IMR-90 (cell line): Measurements from ENCODE around the gene OXNAD1. TPM values are rescaled to one million over a fixed set of nuclear protein-coding genes. Genes with fewer than 3 reads are reported as not detected.
A peak's percentile ranks its signal among the peaks of the same experiment; 100 is the strongest.

Source experiments
- ATAC-seq: fragments of 200-7000 bp; cut with Tn5 transposase; 2 replicates; pipeline ENCODE4 v1.9.1; 2020; ENCODE audit warnings: low read depth, mild to moderate bottlenecking, moderate library complexity
- BruUV-seq: library from RNA; stranded (reverse); fragments of 400-500 nt; replicated peaks from 2 replicates; lab custom pipeline; 2021; lab: Mats Ljungman, UMichigan
- CTCF ChIA-PET: fragments of 300-600 bp; formaldehyde crosslinking; extraction: SDS; loops from one replicate; lab custom pipeline; 2021; ENCODE audit warnings: antibody characterized with exemption; lab: Yijun Ruan, JAX
- POLR2A ChIA-PET: fragments of 300-600 bp; sonication (Branson Sonifier 250); formaldehyde crosslinking; loops from one replicate; lab custom pipeline; 2022; ENCODE audit warnings: antibody characterized with exemption; ENCODE audit not compliant: unreplicated experiment; lab: Charles Lee
- DNase-seq: peaks from one replicate; pipeline ENCODE4 v3.0.0; 2013
- H2AFZ ChIP-seq: replicated peaks from 2 replicates; pipeline ENCODE3; 2013; ENCODE audit warnings: low read length, mild to moderate bottlenecking; ENCODE audit not compliant: poor library complexity
- H2AK5ac ChIP-seq: 2 replicates; pipeline ENCODE4 v1.6.1; 2013; ENCODE audit warnings: low read depth, low read length, inconsistent platforms
- H2AK9ac ChIP-seq: replicated peaks from 2 replicates; pipeline ENCODE3; 2013; ENCODE audit warnings: mild to moderate bottlenecking, low read depth, low read length, moderate library complexity; ENCODE audit not compliant: poor library complexity
- H2BK120ac ChIP-seq: 2 replicates; pipeline ENCODE4 v1.6.1; 2013; ENCODE audit warnings: low read depth, low read length, inconsistent platforms
- H2BK15ac ChIP-seq: 3 replicates; pipeline ENCODE4 v1.6.1; 2013; ENCODE audit warnings: low read depth, low read length, inconsistent platforms
- H2BK20ac ChIP-seq: 2 replicates; pipeline ENCODE4 v1.6.1; 2013; ENCODE audit warnings: low read depth, mild to moderate bottlenecking, inconsistent platforms, low read length, moderate library complexity
- H2BK5ac ChIP-seq: 2 replicates; pipeline ENCODE4 v1.6.1; 2013; ENCODE audit warnings: mild to moderate bottlenecking, low read depth, low read length, inconsistent platforms; ENCODE audit not compliant: poor library complexity, severe bottlenecking
- H3K14ac ChIP-seq: replicated peaks from 2 replicates; pipeline ENCODE4 v1.6.1; 2013; ENCODE audit warnings: low read depth, low read length, inconsistent platforms
- H3K18ac ChIP-seq: 2 replicates; pipeline ENCODE4 v1.6.1; 2013; ENCODE audit warnings: low read depth, low read length, control low read depth
- H3K23ac ChIP-seq: 2 replicates; pipeline ENCODE4 v1.6.1; 2013; ENCODE audit warnings: low read depth, low read length, inconsistent platforms
- H3K27ac ChIP-seq: 2 replicates; pipeline ENCODE4 v1.5.1; 2013; ENCODE audit warnings: mild to moderate bottlenecking, control low read depth, low read length; ENCODE audit not compliant: insufficient read depth
- H3K27me3 ChIP-seq: 2 replicates; pipeline ENCODE4 v1.6.1; 2013; ENCODE audit warnings: low read length; ENCODE audit not compliant: control insufficient read depth, insufficient read depth
- H3K36me3 ChIP-seq: 2 replicates; pipeline ENCODE4 v1.6.1; 2013; ENCODE audit warnings: low read length, mixed read lengths; ENCODE audit not compliant: control insufficient read depth, insufficient read depth
- H3K4ac ChIP-seq: 2 replicates; pipeline ENCODE4 v1.6.1; 2013; ENCODE audit warnings: low read depth, low read length, inconsistent platforms
- H3K4me1 ChIP-seq: 2 replicates; pipeline ENCODE4 v1.6.1; 2013; ENCODE audit warnings: low read length, mixed read lengths; ENCODE audit not compliant: control insufficient read depth, insufficient read depth
- H3K4me2 ChIP-seq: 2 replicates; pipeline ENCODE4 v1.6.1; 2013; ENCODE audit warnings: low read depth, mild to moderate bottlenecking, control low read depth, low read length, moderate library complexity
- H3K4me3 ChIP-seq: 2 replicates; pipeline ENCODE4 v1.5.1; 2013; ENCODE audit warnings: low read depth, mild to moderate bottlenecking, control low read depth, low read length, moderate library complexity; ENCODE audit not compliant: insufficient read depth
- H3K56ac ChIP-seq: 2 replicates; pipeline ENCODE4 v1.6.1; 2013; ENCODE audit warnings: low read length, inconsistent platforms; ENCODE audit not compliant: insufficient read depth; ENCODE audit errors: extremely low read depth
- H3K79me1 ChIP-seq, 2 experiments: 2 replicates each; pipeline ENCODE4 v1.6.1; 2013; ENCODE audit warnings: low read length in 2 of 2, inconsistent platforms in 1 of 2, low read depth in 1 of 2
- H3K9ac ChIP-seq: 2 replicates; pipeline ENCODE4 v1.6.1; 2013; ENCODE audit warnings: low read depth, low read length, control low read depth
- H3K9me1 ChIP-seq: 2 replicates; pipeline ENCODE4 v1.6.1; 2013; ENCODE audit warnings: low read length, inconsistent platforms; ENCODE audit not compliant: insufficient read depth
- H3K9me3 ChIP-seq: 2 replicates; pipeline ENCODE4 v1.6.1; 2013; ENCODE audit warnings: low read length; ENCODE audit not compliant: control insufficient read depth, insufficient read depth
- H4K20me1 ChIP-seq: 2 replicates; pipeline ENCODE4 v1.6.1; 2013; ENCODE audit warnings: low read length, inconsistent platforms; ENCODE audit not compliant: insufficient read depth
- H4K5ac ChIP-seq: 2 replicates; pipeline ENCODE4 v1.6.1; 2013; ENCODE audit warnings: mild to moderate bottlenecking, low read depth, low read length, control low read depth
- H4K8ac ChIP-seq, 2 experiments: 2 replicates each; pipeline ENCODE4 v1.6.1; 2013; ENCODE audit warnings: low read depth in 2 of 2, low read length in 2 of 2, control low read depth in 1 of 2, inconsistent platforms in 1 of 2
- H4K91ac ChIP-seq: 2 replicates; pipeline ENCODE4 v1.6.1; 2013; ENCODE audit warnings: low read depth, low read length, inconsistent platforms; ENCODE audit not compliant: insufficient read depth
- BHLHE40 ChIP-seq: fragments of 150-350 bp; IDR thresholded peaks from 2 replicates; pipeline ENCODE4 v1.6.1; 2016; ENCODE audit warnings: mild to moderate bottlenecking, low read depth, low read length
- CEBPB ChIP-seq: IDR thresholded peaks from 2 replicates; pipeline ENCODE4 v1.6.1; 2012; ENCODE audit warnings: low read depth, low read length, improper control_type of control experiment
- CHD1 ChIP-seq: IDR thresholded peaks from 2 replicates; pipeline ENCODE4 v1.6.1; 2012; ENCODE audit warnings: low read depth, low read length, improper control_type of control experiment
- ELK1 ChIP-seq: fragments of 150-350 bp; IDR thresholded peaks from 2 replicates; pipeline ENCODE4 v1.6.1; 2016; ENCODE audit warnings: low read depth, mild to moderate bottlenecking, low read length, moderate library complexity, borderline replicate concordance
- FOS ChIP-seq: fragments of 150-350 bp; IDR thresholded peaks from 2 replicates; pipeline ENCODE4 v1.6.1; 2016; ENCODE audit warnings: low read depth, low read length
- MAZ ChIP-seq: IDR thresholded peaks from 2 replicates; pipeline ENCODE4 v1.6.1; 2012; ENCODE audit warnings: low read depth, mild to moderate bottlenecking, low read length, improper control_type of control experiment, moderate library complexity, borderline replicate concordance
- MXI1 ChIP-seq: IDR thresholded peaks from 2 replicates; pipeline ENCODE4 v1.6.1; 2012; ENCODE audit warnings: low read depth, mild to moderate bottlenecking, low read length, moderate library complexity, borderline replicate concordance
- NFE2L2 ChIP-seq: fragments of 150-350 bp; IDR thresholded peaks from 2 replicates; pipeline ENCODE4 v1.6.1; 2016; ENCODE audit warnings: low read depth, mild to moderate bottlenecking, low read length
- POLR2A ChIP-seq: IDR thresholded peaks from 2 replicates; pipeline ENCODE4 v1.6.1; 2012; ENCODE audit warnings: mild to moderate bottlenecking, low read depth, low read length
- RAD21 ChIP-seq: IDR thresholded peaks from 2 replicates; pipeline ENCODE4 v1.6.1; 2012; ENCODE audit warnings: low read length, improper control_type of control experiment
- RCOR1 ChIP-seq: IDR thresholded peaks from 2 replicates; pipeline ENCODE4 v1.6.1; 2012; ENCODE audit warnings: mild to moderate bottlenecking, low read length, improper control_type of control experiment; ENCODE audit not compliant: insufficient replicate concordance
- RFX5 ChIP-seq: IDR thresholded peaks from 2 replicates; pipeline ENCODE4 v1.8.0; 2012; ENCODE audit warnings: low read depth, mild to moderate bottlenecking, low read length, moderate library complexity
- SMC3 ChIP-seq: fragments of 150-350 bp; IDR thresholded peaks from 2 replicates; pipeline ENCODE4 v1.6.1; 2016; ENCODE audit warnings: low read depth, mild to moderate bottlenecking, antibody characterized with exemption, low read length, moderate library complexity
- USF2 ChIP-seq: fragments of 150-350 bp; IDR thresholded peaks from 2 replicates; pipeline ENCODE4 v1.6.1; 2017; ENCODE audit warnings: mild to moderate bottlenecking, antibody characterized with exemption, low read length, low read depth
- WGBS, 2 experiments: methylation state at CpG; one replicate each; pipeline versions ENCODE4 v1.1.5 to v1.1.7; 2013; ENCODE audit warnings: missing lambda C conversion rate in 2 of 2; ENCODE audit not compliant: insufficient read length in 1 of 2; ENCODE audit errors: extremely low coverage in 2 of 2; 5-methylcytosine and 5-hydroxymethylcytosine counted together
- dilution Hi-C: fragments of 300-500 bp; cut with HindIII; formaldehyde crosslinking; loops from one replicate; pipeline ENCODE4 v1.14.3; 2018; ENCODE audit warnings: low sequenced_read_pairs; ENCODE audit not compliant: unreplicated experiment
- in situ Hi-C: fragments of 300-500 bp; cut with MboI; formaldehyde crosslinking; loops from 3 replicates; pipeline ENCODE4 v1.14.3; 2019; ENCODE audit warnings: low sequenced_read_pairs, inconsistent platforms, mixed read lengths
- intact Hi-C: fragments of 100-400 bp; cut with micrococcal nuclease; formaldehyde crosslinking; loops from 2 replicates; pipeline ENCODE4 v1.10.0; 2022
- polyA plus RNA-seq, 3 experiments: library from polyadenylated mRNA; depleted of rRNA; stranded (reverse); fragments of >200 nt; gene quantifications; 2 replicates each; pipeline ENCODE4 v1.2.3, GENCODE V29; 2012; ENCODE audit warnings: low replicate concordance in 1 of 3
- total RNA-seq: library from RNA; depleted of rRNA; stranded (reverse); fragments of >200 nt; gene quantifications from 2 replicates; pipeline ENCODE4 v1.2.3, GENCODE V29; 2012
- TF ChIP-seq, protein P1 (sequence below): conservative IDR thresholded peaks from 2 replicates; pipeline ENCODE4 v1.5.1; 2012; ENCODE audit warnings: mild to moderate bottlenecking, low read depth, low read length, improper control_type of control experiment

OXNAD1 gene
- total and polyA plus RNA-seq, 2 of the 4 experiments (the other 2 are of a cell fraction) = 6.2 to 11.3 TPM

DNA sequence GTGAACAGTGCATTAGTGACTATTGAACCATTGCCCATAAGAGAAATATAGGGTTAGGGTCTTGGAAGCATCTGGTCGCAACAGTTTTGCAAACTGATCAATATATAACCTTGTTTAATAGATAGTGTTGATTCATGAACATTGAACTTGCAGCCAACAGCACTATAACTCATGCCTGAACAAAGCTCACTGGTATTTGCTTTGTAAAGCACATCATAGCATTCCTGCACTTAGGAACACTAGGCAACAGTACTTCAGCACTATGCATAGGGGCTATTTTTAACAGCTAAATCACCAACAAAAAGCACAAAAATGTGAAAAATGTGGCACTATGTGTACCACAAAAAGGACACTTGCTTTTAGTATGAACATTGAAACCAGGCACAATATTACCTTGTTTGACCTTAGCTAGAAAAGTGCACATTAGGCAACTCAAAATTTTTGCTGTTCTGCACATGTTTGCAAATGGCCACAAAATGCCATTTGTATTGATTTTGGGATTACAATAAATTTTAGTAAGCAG is 68.0 kb downstream of the OXNAD1 start:
- Histone ChIP-seq H3K4me3 (no peak overlapping the region), H2BK20ac (no peak overlapping the region), H3K14ac (no peak overlapping the region), H2AK9ac (no peak overlapping the region), H4K20me1 (peaks cover 4% of the 10 kb centered on the region), H4K91ac (no peak overlapping the region), H2BK5ac (no peak overlapping the region), H3K9me3 (peaks cover 6% of the 10 kb centered on the region), H4K5ac (no peak overlapping the region), H3K4ac (no peak overlapping the region), H2BK15ac (no peak overlapping the region), H2BK120ac (no peak overlapping the region), H3K18ac (no peak overlapping the region), H3K56ac (no peak overlapping the region), H2AK5ac (no peak overlapping the region), H4K8ac (no peak overlapping the region), H3K4me2 (peak overlapping the region; percentile 28; the same call in 1 of the 2 replicates), H3K9ac (no peak overlapping the region), H3K9me1 (peaks cover 10% of the 10 kb centered on the region), H3K27ac (no peak overlapping the region), H3K4me1 (peaks cover 5% of the 10 kb centered on the region), H3K27me3 (no peaks in the 10 kb centered on the region), H3K79me1 (peaks cover 21 to 55% of the 10 kb centered on the region in 2 experiments), H3K36me3 (peaks cover 21% of the 10 kb centered on the region), H3K23ac (no peak overlapping the region), H2AFZ (no peak overlapping the region)
- no TSS peak for BruUV-seq
- ATAC-seq = peak; percentile 86
- intact Hi-C loops = no loop called here
- DNase-seq = peak; percentile 58
- POLR2A ChIA-PET = no interaction called here
- dilution Hi-C loops = no loop called here
- in situ Hi-C loops = no loop called here
- TF ChIP-seq, protein P1, sequence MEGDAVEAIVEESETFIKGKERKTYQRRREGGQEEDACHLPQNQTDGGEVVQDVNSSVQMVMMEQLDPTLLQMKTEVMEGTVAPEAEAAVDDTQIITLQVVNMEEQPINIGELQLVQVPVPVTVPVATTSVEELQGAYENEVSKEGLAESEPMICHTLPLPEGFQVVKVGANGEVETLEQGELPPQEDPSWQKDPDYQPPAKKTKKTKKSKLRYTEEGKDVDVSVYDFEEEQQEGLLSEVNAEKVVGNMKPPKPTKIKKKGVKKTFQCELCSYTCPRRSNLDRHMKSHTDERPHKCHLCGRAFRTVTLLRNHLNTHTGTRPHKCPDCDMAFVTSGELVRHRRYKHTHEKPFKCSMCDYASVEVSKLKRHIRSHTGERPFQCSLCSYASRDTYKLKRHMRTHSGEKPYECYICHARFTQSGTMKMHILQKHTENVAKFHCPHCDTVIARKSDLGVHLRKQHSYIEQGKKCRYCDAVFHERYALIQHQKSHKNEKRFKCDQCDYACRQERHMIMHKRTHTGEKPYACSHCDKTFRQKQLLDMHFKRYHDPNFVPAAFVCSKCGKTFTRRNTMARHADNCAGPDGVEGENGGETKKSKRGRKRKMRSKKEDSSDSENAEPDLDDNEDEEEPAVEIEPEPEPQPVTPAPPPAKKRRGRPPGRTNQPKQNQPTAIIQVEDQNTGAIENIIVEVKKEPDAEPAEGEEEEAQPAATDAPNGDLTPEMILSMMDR = no peak
- TF ChIP-seq SMC3 (no peak), MXI1 (no peak), CEBPB (no peak), MAZ (no peak), FOS (no peak), ELK1 (no peak), BHLHE40 (no peak), RFX5 (no peak), CHD1 (no peak), RAD21 (no peak), USF2 (no peak), RCOR1 (no peak), POLR2A (no peak), NFE2L2 (no peak)
- CTCF ChIA-PET = interaction anchor here (1.9 kb wide), 1 partner anchor 14 kb away, joined by 4 read pairs; no protein-coding TSS in a partner anchor
- no CpG with 5 or more reads among the region's 1 CpG for WGBS, 2 experiments
